ENCODE results near the gene MYBPC3. TPM values are rescaled to one million over a fixed set of nuclear protein-coding genes. Genes with fewer than 3 reads are reported as not detected.

Gene MYBPC3
- total and polyA plus RNA-seq, 2 experiments from 2014 or later, result not detected

- DNase-seq (ENCODE audit: low spot score), result no peak
- no peak overlapping the region for H2AFZ ChIP-seq
- no peak overlapping the region for H3K4me2 ChIP-seq
- Mint-ChIP-seq H3K27ac (no peak overlapping the region), H3K4me3 (no peak overlapping the region), H3K9me3 (no peaks in the 10 kb centered on the region), H3K4me1 (peaks cover 4% of the 10 kb centered on the region; the same call in 1 of the 3 replicates), H3K36me3 (ENCODE audit: low read depth) (no peaks in the 10 kb centered on the region; the same call in 2 of the 3 replicates), H3K27me3 (ENCODE audit: insufficient read depth, low read depth, poor library complexity) (peaks cover 11% of the 10 kb centered on the region)
- peaks cover 20% of the 10 kb centered on the region for H3F3A ChIP-seq (replicated peaks; ENCODE audit: low read depth)
- no peak overlapping the region for H3K27ac ChIP-seq (ENCODE audit: low read depth)
- H3K27me3 ChIP-seq (ENCODE audit: insufficient read depth), result no peaks in the 10 kb centered on the region
- no peak for ATAC-seq
- TF ChIP-seq JUNB (IDR thresholded peaks at IDR 0.05; ENCODE audit: unreplicated experiment), result no peak
- TF ChIP-seq POLR2AphosphoS5 (IDR thresholded peaks at IDR 0.05; ENCODE audit: low read depth), result no peak
- TF ChIP-seq, protein P1, sequence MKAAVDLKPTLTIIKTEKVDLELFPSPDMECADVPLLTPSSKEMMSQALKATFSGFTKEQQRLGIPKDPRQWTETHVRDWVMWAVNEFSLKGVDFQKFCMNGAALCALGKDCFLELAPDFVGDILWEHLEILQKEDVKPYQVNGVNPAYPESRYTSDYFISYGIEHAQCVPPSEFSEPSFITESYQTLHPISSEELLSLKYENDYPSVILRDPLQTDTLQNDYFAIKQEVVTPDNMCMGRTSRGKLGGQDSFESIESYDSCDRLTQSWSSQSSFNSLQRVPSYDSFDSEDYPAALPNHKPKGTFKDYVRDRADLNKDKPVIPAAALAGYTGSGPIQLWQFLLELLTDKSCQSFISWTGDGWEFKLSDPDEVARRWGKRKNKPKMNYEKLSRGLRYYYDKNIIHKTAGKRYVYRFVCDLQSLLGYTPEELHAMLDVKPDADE (IDR thresholded peaks at IDR 0.05), result no peak
- TF ChIP-seq NANOG (IDR thresholded peaks at IDR 0.05; ENCODE audit: borderline replicate concordance), result no peak
- no peak for TF ChIP-seq ZNF114 (CRISPR knock-in tag; IDR thresholded peaks at IDR 0.05)
- no peak for TF ChIP-seq CREB1 (CRISPR knock-in tag; IDR thresholded peaks at IDR 0.05; ENCODE audit: low read depth)
- TF ChIP-seq EZH2phosphoT487 (IDR thresholded peaks at IDR 0.05; ENCODE audit: unreplicated experiment), result no peak
- no peaks in the 10 kb centered on the region for H3K9me2 ChIP-seq (ENCODE audit: insufficient read depth)
- H3K4me3 ChIP-seq, result no peak overlapping the region
- H3K4me1 ChIP-seq (ENCODE audit: insufficient read depth), result peaks cover 7% of the 10 kb centered on the region; the same call in 1 of the 2 replicates
- no peaks in the 10 kb centered on the region for H3K79me2 ChIP-seq (replicated peaks; ENCODE audit: insufficient read depth)
- H4K20me1 ChIP-seq (replicated peaks; ENCODE audit: insufficient read depth), result no peaks in the 10 kb centered on the region
- H3K36me3 ChIP-seq (ENCODE audit: insufficient read depth), result no peaks in the 10 kb centered on the region
These were observed 4.5 kb upstream of the MYBPC3 start for GRCh38 chr11:47356998-47357329.

DNA sequence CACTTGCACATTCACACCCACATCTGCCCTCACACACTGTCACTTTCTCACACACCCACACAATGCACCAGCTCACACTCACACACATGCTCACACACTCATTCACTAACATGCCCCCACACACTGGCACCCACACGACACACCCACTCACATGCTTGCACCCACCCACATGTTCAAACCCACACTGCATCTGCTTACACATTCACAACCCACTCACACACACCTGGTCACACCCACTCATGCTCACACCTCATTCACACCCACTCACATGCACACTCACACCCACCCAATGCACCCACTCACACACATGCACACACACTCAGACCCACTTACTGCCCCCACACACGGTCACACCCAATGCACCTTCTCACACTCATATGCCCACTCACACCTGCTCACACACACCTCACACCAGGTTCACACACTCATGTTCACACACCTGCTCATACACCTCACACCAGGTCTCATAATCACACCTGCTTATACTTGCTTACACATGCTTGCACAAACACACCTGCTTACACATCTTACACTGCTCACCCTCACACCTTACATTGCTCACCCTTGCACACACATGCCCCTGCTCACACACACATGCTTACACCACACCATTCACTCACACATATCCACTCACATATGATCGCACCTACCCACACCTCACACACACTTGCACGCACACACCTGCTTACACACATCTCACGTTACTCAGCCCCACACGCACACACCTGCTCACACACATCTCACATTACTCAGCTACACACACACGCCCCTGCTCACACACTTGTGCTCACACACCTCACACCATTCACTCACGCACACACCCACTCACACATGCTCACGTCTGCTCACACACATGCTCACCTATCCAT, 3.9 kb upstream of the MYBPC3 start:
- Histone ChIP-seq H3K79me2 (replicated peaks; ENCODE audit: insufficient read depth) (no peaks in the 10 kb centered on the region), H3K36me3 (ENCODE audit: insufficient read depth) (no peaks in the 10 kb centered on the region), H3K27ac (ENCODE audit: low read depth) (no peak overlapping the region), H3K27me3 (ENCODE audit: insufficient read depth) (no peaks in the 10 kb centered on the region), H3F3A (replicated peaks; ENCODE audit: low read depth) (peaks cover 17% of the 10 kb centered on the region), H3K4me3 (no peak overlapping the region), H4K20me1 (replicated peaks; ENCODE audit: insufficient read depth) (no peaks in the 10 kb centered on the region), H3K4me1 (ENCODE audit: insufficient read depth) (peaks cover 7% of the 10 kb centered on the region; the same call in 1 of the 2 replicates), H2AFZ (no peak overlapping the region), H3K9me2 (ENCODE audit: insufficient read depth) (no peaks in the 10 kb centered on the region), H3K4me2 (no peak overlapping the region)
- peaks cover 11% of the 10 kb centered on the region for H3K27me3 Mint-ChIP-seq (ENCODE audit: insufficient read depth, low read depth, poor library complexity)
- peaks cover 4% of the 10 kb centered on the region; the same call in 2 of the 3 replicates for H3K4me1 Mint-ChIP-seq
- DNase-seq (ENCODE audit: low spot score) (no peak), ATAC-seq (no peak)
- no peak overlapping the region for H3K27ac Mint-ChIP-seq
- H3K4me3 Mint-ChIP-seq, result no peak overlapping the region
- H3K36me3 Mint-ChIP-seq (ENCODE audit: low read depth), result no peaks in the 10 kb centered on the region; the same call in 2 of the 3 replicates
- H3K9me3 Mint-ChIP-seq, result no peaks in the 10 kb centered on the region
- TF ChIP-seq, protein P1 (IDR thresholded peaks at IDR 0.05), result no peak
- TF ChIP-seq JUNB (IDR thresholded peaks at IDR 0.05; ENCODE audit: unreplicated experiment), result no peak

Measured in GM23338 (cell line).